ENCODE data around the gene SLC34A3.

SLC34A3 gene

DNA sequence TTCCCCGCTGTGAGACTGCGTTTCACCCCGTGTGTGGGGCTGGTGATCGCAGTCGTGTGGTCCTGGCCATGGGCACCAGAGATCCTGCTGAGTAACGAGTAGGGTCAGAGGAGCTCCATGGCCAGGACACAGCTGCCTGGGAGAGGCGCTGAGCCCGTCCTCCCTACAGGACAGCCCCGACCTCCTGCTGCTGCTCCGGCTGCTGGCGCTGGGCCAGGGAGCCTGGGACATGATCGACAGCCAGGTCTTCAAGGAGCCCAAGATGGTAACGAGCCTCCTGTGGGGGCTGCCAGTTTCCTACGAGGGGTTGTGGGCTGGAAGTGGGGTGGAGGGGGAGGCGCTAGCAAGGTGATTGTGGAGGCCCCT lies 35.4 kb downstream of the SLC34A3 start:
- TF ChIP-seq, protein P1, sequence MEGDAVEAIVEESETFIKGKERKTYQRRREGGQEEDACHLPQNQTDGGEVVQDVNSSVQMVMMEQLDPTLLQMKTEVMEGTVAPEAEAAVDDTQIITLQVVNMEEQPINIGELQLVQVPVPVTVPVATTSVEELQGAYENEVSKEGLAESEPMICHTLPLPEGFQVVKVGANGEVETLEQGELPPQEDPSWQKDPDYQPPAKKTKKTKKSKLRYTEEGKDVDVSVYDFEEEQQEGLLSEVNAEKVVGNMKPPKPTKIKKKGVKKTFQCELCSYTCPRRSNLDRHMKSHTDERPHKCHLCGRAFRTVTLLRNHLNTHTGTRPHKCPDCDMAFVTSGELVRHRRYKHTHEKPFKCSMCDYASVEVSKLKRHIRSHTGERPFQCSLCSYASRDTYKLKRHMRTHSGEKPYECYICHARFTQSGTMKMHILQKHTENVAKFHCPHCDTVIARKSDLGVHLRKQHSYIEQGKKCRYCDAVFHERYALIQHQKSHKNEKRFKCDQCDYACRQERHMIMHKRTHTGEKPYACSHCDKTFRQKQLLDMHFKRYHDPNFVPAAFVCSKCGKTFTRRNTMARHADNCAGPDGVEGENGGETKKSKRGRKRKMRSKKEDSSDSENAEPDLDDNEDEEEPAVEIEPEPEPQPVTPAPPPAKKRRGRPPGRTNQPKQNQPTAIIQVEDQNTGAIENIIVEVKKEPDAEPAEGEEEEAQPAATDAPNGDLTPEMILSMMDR (IDR thresholded peaks at IDR 0.05; ENCODE audit: insufficient read depth, low read depth, low read length, missing control alignments): no peak
- no peak for DNase-seq (ENCODE audit: low read depth)
- no peak overlapping the region for H3K4me3 ChIP-seq (ENCODE audit: low read depth, low read length)

DNA sequence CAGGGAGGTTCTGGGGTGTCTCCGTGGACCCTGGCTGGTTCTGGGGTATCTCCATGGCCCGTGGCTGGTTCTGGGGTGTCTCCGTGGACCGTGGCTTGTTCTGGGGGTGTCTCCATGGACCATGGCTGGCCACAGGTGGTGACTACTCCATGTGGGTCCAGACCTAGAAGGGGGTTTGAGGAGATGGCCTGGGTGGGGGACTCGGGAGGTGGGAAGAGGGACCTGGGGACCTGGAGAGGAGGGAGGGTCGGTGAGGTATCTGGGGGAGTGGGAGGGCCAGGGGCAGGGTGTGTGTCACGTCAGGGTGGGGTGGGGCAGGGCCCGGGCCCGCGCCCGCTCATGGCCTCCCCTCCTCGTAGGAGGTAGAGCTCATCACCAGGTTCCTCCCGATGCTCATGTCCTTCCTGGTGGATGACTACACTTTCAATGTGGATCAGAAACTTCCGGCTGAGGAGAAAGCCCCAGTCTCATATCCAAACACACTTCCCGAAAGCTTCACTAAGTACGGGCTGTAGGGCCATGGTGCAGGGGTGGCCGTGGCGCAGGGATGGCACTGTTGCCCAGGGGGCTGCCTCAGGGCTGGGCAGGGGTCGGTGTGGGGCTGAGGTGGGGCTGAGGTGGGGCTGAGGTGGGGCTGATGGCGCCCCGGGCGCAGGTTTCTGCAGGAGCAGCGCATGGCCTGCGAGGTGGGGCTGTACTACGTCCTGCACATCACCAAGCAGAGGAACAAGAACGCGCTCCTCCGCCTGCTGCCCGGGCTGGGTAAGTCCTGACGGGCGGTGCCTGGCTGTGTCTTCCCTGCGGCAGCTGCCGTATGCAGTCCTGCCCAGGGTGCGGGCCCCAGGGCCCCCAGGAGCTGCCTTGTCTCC lies 36.1 kb downstream of the SLC34A3 start:
- DNase-seq (ENCODE audit: low read depth): no peak
- TF ChIP-seq, protein P1 (IDR thresholded peaks at IDR 0.05; ENCODE audit: insufficient read depth, low read depth, low read length, missing control alignments): no peak
- no peak overlapping the region for H3K4me3 ChIP-seq (ENCODE audit: low read depth, low read length)

DNA sequence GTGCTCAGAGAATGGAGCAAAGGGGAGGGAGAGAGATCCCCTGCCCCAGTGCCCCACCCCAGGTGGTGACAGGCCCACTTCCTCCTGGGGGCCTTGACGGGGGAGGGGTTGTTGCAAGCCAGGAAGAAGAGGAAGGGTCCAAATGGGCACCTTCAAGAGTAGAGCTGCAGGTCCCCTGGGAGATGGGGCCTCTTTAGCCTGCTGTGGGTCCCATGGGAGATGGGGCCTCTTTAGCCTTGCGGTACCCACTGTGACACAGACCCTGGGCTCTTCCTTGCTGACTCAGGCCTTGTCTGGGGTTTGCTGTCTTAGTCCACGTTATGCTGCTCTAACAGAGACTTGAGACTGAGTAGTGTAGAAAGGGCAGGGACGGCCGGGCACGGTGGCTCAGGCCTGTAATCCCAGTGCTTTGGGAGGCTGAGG lies 37.2 kb downstream of the SLC34A3 start:
- DNase-seq (ENCODE audit: low read depth): peak; percentile 77
- TF ChIP-seq, protein P1 (IDR thresholded peaks at IDR 0.05; ENCODE audit: insufficient read depth, low read depth, low read length, missing control alignments): no peak
- H3K4me3 ChIP-seq (ENCODE audit: low read depth, low read length): no peak overlapping the region

DNA sequence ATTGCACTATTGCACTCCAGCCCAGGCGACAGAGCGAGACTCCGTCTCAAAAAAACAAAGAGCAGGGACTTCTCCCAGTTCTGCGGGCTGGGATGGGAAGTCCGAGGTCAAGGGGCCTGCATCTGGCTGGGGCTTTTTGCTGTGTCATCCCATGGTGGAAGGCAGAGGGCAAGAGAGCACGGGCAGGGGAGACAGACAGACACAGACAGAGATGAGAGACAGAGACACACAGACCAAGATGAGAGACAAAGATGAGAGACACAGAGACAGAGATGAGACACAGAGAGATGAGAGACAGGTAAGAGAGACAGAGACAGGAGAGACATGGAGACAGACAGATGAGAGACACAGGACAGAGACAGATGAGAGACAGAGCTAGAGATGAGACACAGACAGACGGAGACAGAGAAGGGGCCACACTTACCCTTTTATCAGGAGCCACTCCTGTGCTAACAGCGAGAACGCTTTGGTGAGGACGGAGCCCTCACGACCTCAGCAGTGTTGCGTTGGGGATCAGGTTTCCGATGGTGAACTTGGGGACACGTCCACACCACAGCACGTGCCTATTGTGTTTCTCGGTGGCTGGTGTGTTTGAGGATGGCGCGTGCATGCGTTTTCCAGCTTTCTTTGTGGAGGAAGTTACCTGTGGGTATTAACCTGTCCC lies 38.0 kb downstream of the SLC34A3 start:
- peak overlapping the region; percentile 23 for H3K4me3 ChIP-seq (ENCODE audit: low read depth, low read length)
- DNase-seq (ENCODE audit: low read depth): no peak
- TF ChIP-seq, protein P1 (IDR thresholded peaks at IDR 0.05; ENCODE audit: insufficient read depth, low read depth, low read length, missing control alignments): no peak

DNA sequence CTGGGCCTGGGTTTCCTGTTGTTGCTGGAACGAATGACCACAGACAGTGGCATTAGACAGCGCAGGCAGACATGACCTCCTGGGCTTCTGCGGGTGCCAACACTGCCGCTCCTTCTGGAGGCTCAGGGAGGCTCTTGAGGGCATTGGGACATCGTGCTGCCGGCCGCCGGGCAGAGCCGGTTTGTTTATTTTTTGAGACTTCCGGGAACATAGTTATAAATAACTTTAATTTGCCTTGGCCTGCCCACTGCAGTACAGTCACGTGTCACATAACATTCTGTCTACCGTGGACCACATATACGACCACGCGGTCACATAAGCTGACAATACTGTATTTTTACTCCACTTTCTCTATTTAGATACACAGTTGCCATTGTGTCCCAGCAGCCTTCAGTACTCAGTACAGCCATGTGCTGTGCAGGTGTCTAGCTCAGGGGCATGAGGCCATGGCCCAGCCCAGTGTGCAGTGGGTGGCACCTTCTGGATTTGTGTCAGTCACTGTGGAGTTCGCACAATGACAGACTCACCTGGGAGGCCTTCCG lies 38.6 kb downstream of the SLC34A3 start:
- peak; percentile 70 for DNase-seq (ENCODE audit: low read depth)
- peak overlapping the region; percentile 23 for H3K4me3 ChIP-seq (ENCODE audit: low read depth, low read length)
- TF ChIP-seq, protein P1 (IDR thresholded peaks at IDR 0.05; ENCODE audit: insufficient read depth, low read depth, low read length, missing control alignments): no peak

DNA sequence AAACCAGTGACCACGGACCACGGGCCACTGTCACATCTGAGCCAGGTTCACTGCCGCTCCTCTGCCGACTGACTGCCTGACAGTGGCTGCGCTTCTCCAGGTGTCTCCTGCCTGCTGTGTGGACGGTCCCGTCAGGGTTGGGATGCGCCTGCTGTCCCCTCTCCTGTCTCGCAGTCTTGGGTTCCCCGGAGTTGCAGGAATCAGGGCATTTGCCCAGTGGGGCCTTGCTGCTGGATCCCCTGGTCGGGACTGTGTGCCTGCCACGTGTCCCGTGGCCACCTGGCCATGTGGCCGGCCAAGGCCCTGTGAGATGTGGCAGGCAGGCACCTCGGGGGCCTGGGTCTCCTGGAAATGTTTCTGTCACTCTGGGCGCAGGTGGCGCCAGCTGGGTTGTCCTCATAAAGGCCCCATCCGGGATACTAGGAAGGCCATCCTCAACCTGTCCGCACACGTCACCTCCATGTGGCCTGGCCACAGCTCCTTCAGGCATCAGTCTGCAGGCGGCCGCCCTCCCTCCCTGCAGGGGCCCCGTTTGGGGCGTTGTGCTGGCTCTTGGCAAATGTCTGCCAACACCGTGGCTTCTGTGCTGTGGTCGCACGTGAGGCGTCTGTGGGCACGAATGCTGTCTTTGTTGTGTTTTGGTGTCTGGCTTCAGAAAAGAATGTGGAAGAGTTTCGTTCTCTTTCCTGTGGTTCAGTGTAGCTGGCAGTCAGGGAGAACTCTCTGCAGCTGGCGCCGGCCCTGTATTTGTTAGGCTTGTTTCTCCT lies 40.4 kb downstream of the SLC34A3 start:
- TF ChIP-seq, protein P1 (IDR thresholded peaks at IDR 0.05; ENCODE audit: insufficient read depth, low read depth, low read length, missing control alignments): no peak
- no peak overlapping the region for H3K4me3 ChIP-seq (ENCODE audit: low read depth, low read length)
- DNase-seq (ENCODE audit: low read depth): no peak
